Upper lobe of left lung (tissue), 4 donors: ENCODE measurements around the gene HMX1.

ENCODE experiments used
- CTCF ChIP-seq, 6 experiments: fragments of 450-650 bp in 4 of 6; fragments of 200-600 bp in 2 of 6; sonication (generic) in 2 of 6; IDR thresholded peaks; one replicate each; pipeline ENCODE4 v1.5.1; 2016 to 2019; ENCODE audit warnings: antibody characterized with exemption in 6 of 6
- POLR2A ChIP-seq, 4 donors: fragments of 450-650 bp; IDR thresholded peaks; one replicate each; pipeline ENCODE4 v1.5.1; 2016 to 2017; ENCODE audit warnings: antibody characterized with exemption in 4 of 4, mild to moderate bottlenecking in 2 of 4

GRCh38 chr4:8869898-8870646, 1.6 kb downstream of the HMX1 start:
- no peak for TF ChIP-seq CTCF (IDR thresholded peaks at IDR 0.05)
- no peak for TF ChIP-seq POLR2A (IDR thresholded peaks at IDR 0.05)
